ENCODE data around the gene RBFOX2. TPM values are rescaled to one million over a fixed set of nuclear protein-coding genes. Genes with fewer than 3 reads are reported as not detected.

The RBFOX2 gene
- total RNA-seq, 1 experiment from 2014 or later: 81.1 TPM

GRCh38 chr22:35863432-35863831 is 165.2 kb downstream of the RBFOX2 start:
- no peak overlapping the region for H3K27ac ChIP-seq (ENCODE audit: low read length)
- in situ Hi-C loops (cut with HindIII; ENCODE audit: low pct_unique_long_range_greater_than_20kb, low sequenced_read_pairs): no loop called here
- intact Hi-C loops (cut with micrococcal nuclease; ENCODE audit: unreplicated experiment): no loop called here
- no peaks in the 10 kb centered on the region for H3K27me3 ChIP-seq (ENCODE audit: control insufficient read depth, insufficient read depth, low read length)
- no TSS peak for BruUV-seq (replicated peaks)
- ChIA-PET POLR2A (interaction anchor here (0.6 kb wide), 1 partner anchor 158 kb away, joined by 3 read pairs; no protein-coding TSS in a partner anchor), CTCF (no interaction called here)
- H3K9me3 ChIP-seq (ENCODE audit: control insufficient read depth, insufficient read depth, low read depth, low read length): no peaks in the 10 kb centered on the region
- no peak for ATAC-seq
- no peak for DNase-seq (ENCODE audit: low read depth, low spot score)
- H3K4me1 ChIP-seq (ENCODE audit: control insufficient read depth, insufficient read depth, low read length): no peaks in the 10 kb centered on the region; the same call in 1 of the 2 replicates
- no peak overlapping the region for H3K4me3 ChIP-seq (ENCODE audit: low read depth in 2 of 2, low read length in 2 of 2)
- no peak for TF ChIP-seq POLR2AphosphoS5 (IDR thresholded peaks at IDR 0.05; ENCODE audit: low read depth, low read length)
- TF ChIP-seq REST (IDR thresholded peaks at IDR 0.05; ENCODE audit: insufficient read depth in 1 of 2, low read depth in 2 of 2, low read length in 1 of 2): no peak
- TF ChIP-seq CTCF (IDR thresholded peaks at IDR 0.05): no peak
- no peaks in the 10 kb centered on the region for H3K36me3 ChIP-seq (ENCODE audit: control insufficient read depth, insufficient read depth, low read length)

GRCh38 chr22:35862697-35863096 is 165.9 kb downstream of the RBFOX2 start:
- Histone ChIP-seq H3K4me1 (ENCODE audit: control insufficient read depth, insufficient read depth, low read length) (no peaks in the 10 kb centered on the region; the same call in 1 of the 2 replicates), H3K9me3 (ENCODE audit: control insufficient read depth, insufficient read depth, low read depth, low read length) (no peaks in the 10 kb centered on the region), H3K36me3 (ENCODE audit: control insufficient read depth, insufficient read depth, low read length) (no peaks in the 10 kb centered on the region), H3K27me3 (ENCODE audit: control insufficient read depth, insufficient read depth, low read length) (no peaks in the 10 kb centered on the region), H3K27ac (ENCODE audit: low read length) (no peak overlapping the region), H3K4me3 (ENCODE audit: low read depth in 2 of 2, low read length in 2 of 2) (no peak overlapping the region)
- ATAC-seq (no peak), DNase-seq (ENCODE audit: low read depth, low spot score) (no peak)
- BruUV-seq (replicated peaks): no TSS peak
- no peak for TF ChIP-seq SIN3A (IDR thresholded peaks at IDR 0.05; ENCODE audit: borderline replicate concordance, insufficient read depth, low read depth, low read length)
- no peak for TF ChIP-seq TCF7L2 (IDR thresholded peaks at IDR 0.05; ENCODE audit: low read depth, low read length)
- no peak for TF ChIP-seq CTCF (IDR thresholded peaks at IDR 0.05)
- no peak for TF ChIP-seq REST (IDR thresholded peaks at IDR 0.05; ENCODE audit: insufficient read depth in 1 of 2, low read depth in 2 of 2, low read length in 1 of 2)
- in situ Hi-C loops (cut with HindIII; ENCODE audit: low pct_unique_long_range_greater_than_20kb, low sequenced_read_pairs) (no loop called here), intact Hi-C loops (cut with micrococcal nuclease; ENCODE audit: unreplicated experiment) (no loop called here)
- ChIA-PET CTCF (interaction anchor here (0.6 kb wide), 1 partner anchor 219 kb away, joined by 3 read pairs; no protein-coding TSS in a partner anchor), POLR2A (no interaction called here)

Data from Panc1 (cell line).